HG02610 (cell line): ENCODE measurements around the gene TEX44.
"Not testable (repeated sequence)": the region's sequence is repeated elsewhere in the genome, so short reads cannot be mapped to it uniquely, and the experiment has no call there.

ENCODE experiments used
- ATAC-seq: cut with Tn5 transposase; IDR thresholded peaks from one replicate; pipeline ENCODE4 v1.9.1; 2021; ENCODE audit warnings: mild to moderate bottlenecking, moderate library complexity; ENCODE audit not compliant: unreplicated experiment

TEX44 gene

GRCh38 chr2:231592636-231593145 is at the start of gene TEX44:
Gene TEX44, plus strand, starts transcription at chr2:231592864. Its CDS starts 88 bp downstream, at chr2:231592952.
- ATAC-seq = no peak

GRCh38 chr2:231545105-231545902 is 47.4 kb upstream of the TEX44 start:
- ATAC-seq = peak; percentile 96

- no peak for ATAC-seq
These were observed 46.5 kb upstream of the TEX44 start for GRCh38 chr2:231546014-231546715.

GRCh38 chr2:231547315-231548110 is 45.2 kb upstream of the TEX44 start:
- no peak for ATAC-seq

- ATAC-seq = no peak
These were observed 43.9 kb upstream of the TEX44 start for GRCh38 chr2:231548752-231549151.

- ATAC-seq = peak; percentile 28
These were observed 43.0 kb upstream of the TEX44 start for GRCh38 chr2:231549446-231550239.

GRCh38 chr2:231552752-231553151 is 39.9 kb upstream of the TEX44 start:
- ATAC-seq = no peak

- ATAC-seq = no peak
These were observed 38.3 kb upstream of the TEX44 start for GRCh38 chr2:231554327-231554726.

- no peak for ATAC-seq
These were observed 37.7 kb upstream of the TEX44 start for GRCh38 chr2:231554748-231555545.

GRCh38 chr2:231556496-231556895 is 36.2 kb upstream of the TEX44 start:
- ATAC-seq = not testable (repeated sequence)

GRCh38 chr2:231556981-231557380 is 35.7 kb upstream of the TEX44 start:
- no peak for ATAC-seq

- peak; percentile 65 for ATAC-seq
These were observed 35.0 kb upstream of the TEX44 start for GRCh38 chr2:231557571-231558217.

GRCh38 chr2:231563378-231563961 is 29.2 kb upstream of the TEX44 start:
- ATAC-seq = no peak

- ATAC-seq = no peak
These were observed 26.6 kb upstream of the TEX44 start for GRCh38 chr2:231565887-231566594.

- ATAC-seq = no peak
These were observed 25.5 kb upstream of the TEX44 start for GRCh38 chr2:231567159-231567558.

- no peak for ATAC-seq
These were observed 24.4 kb upstream of the TEX44 start for GRCh38 chr2:231568098-231568784.

- ATAC-seq = no peak
These were observed 23.8 kb upstream of the TEX44 start for GRCh38 chr2:231568785-231569435.
